Measurements from ENCODE around the gene SIRT2.

The SIRT2 gene

DNA sequence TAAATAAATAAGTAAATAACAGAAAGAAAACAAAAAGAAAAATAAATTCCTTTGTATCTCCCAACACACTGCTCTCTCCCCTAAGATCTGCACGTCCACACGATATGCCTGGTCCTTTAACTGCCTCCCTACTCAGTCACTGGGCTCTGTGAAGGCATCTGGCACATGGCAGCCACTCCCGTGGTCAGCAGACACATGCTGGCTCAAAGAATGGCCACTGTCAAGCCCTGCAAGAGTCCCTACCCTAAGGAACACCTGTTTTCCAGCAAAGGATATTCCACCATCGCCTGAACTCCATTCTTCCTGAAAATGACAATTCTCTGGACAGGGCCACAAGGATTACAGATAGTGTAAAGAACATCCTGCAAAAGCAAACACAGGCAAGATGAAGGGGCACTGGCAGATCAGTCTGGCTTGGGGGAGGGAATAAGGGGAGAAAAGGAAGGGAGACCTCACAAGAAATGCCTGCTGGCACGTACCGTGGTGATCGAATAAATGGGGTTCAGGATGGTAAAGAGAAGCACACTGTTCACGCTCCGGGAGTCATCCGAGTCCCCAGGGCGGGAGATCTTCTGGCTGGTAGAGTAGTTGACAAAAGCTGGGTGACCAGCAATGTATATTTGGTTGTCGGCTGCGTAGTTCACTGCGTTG, 53.9 kb downstream of the SIRT2 start:
- POLR2A ChIA-PET: interaction anchor here (1.4 to 6.4 kb wide), 3 partner anchors 13 to 131 kb away, joined by 3 to 159 read pairs (median 4); partner anchors contain the start of genes ECH1 and FBXO17
- peak overlapping the region; percentile 61; the same call in 1 of the 2 replicates for H3K27ac ChIP-seq (ENCODE audit: extremely low read depth, low read depth, low read length)

GRCh38 chr19:38844093-38844686, 55.2 kb downstream of the SIRT2 start:
- H3K27ac ChIP-seq (ENCODE audit: extremely low read depth, low read depth, low read length): peak overlapping the region; percentile 57; the same call in 1 of the 2 replicates
- no peak overlapping the region for H3K4me3 ChIP-seq (ENCODE audit: low read depth, low read length)
- POLR2A ChIA-PET: interaction anchor here (0.5 to 6.4 kb wide), 5 partner anchors 11 to 592 kb away, joined by 3 to 159 read pairs (median 4); partner anchors contain the start of genes ECH1 and RPS16
- TF ChIP-seq ZNF600 (tag by site-specific recombination; IDR thresholded peaks at IDR 0.05) (peak; percentile 66), ZNF521 (tag by site-specific recombination; IDR thresholded peaks at IDR 0.05) (no peak)
- CTCF ChIA-PET: interaction anchor here (0.6 to 2.8 kb wide), 4 partner anchors 31 to 209 kb away, joined by 3 to 16 read pairs (median 4); no protein-coding TSS in a partner anchor
- peaks cover 22% of the 10 kb centered on the region for H3K4me1 ChIP-seq (ENCODE audit: control insufficient read depth, insufficient read depth, low read length)
- H3K9me3 ChIP-seq (ENCODE audit: control insufficient read depth, insufficient read depth, low read depth, low read length): no peaks in the 10 kb centered on the region
- peaks cover 97 to 98% of the 10 kb centered on the region in 2 experiments for H3K36me3 ChIP-seq (ENCODE audit: control insufficient read depth in 2 of 2, insufficient read depth in 1 of 2, low read length in 2 of 2)

More for the DNA sequence above, 53.9 kb downstream of the SIRT2 start:
- Histone ChIP-seq H3K36me3 (ENCODE audit: control insufficient read depth in 2 of 2, insufficient read depth in 1 of 2, low read length in 2 of 2) (peaks cover 84 to 86% of the 10 kb centered on the region in 2 experiments), H3K4me3 (ENCODE audit: low read depth, low read length) (no peak overlapping the region), H3K9me3 (ENCODE audit: control insufficient read depth, insufficient read depth, low read depth, low read length) (no peaks in the 10 kb centered on the region), H3K4me1 (ENCODE audit: control insufficient read depth, insufficient read depth, low read length) (peaks cover 22% of the 10 kb centered on the region)
- CTCF ChIA-PET: interaction anchor here (0.9 to 2.8 kb wide), 3 partner anchors 42 to 119 kb away, joined by 3 to 16 read pairs (median 3); partner anchors contain the start of genes MRPS12 and SARS2
- no peak for TF ChIP-seq ZSCAN4 (tag by site-specific recombination; IDR thresholded peaks at IDR 0.05)
- TF ChIP-seq, protein P1, sequence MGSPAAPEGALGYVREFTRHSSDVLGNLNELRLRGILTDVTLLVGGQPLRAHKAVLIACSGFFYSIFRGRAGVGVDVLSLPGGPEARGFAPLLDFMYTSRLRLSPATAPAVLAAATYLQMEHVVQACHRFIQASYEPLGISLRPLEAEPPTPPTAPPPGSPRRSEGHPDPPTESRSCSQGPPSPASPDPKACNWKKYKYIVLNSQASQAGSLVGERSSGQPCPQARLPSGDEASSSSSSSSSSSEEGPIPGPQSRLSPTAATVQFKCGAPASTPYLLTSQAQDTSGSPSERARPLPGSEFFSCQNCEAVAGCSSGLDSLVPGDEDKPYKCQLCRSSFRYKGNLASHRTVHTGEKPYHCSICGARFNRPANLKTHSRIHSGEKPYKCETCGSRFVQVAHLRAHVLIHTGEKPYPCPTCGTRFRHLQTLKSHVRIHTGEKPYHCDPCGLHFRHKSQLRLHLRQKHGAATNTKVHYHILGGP (tag by site-specific recombination; IDR thresholded peaks at IDR 0.05): no peak
- TF ChIP-seq ZNF768 (tag by site-specific recombination; IDR thresholded peaks at IDR 0.05): no peak
- no peak for TF ChIP-seq ZNF169 (tag by site-specific recombination; IDR thresholded peaks at IDR 0.05)
- no peak for TF ChIP-seq ZNF513 (tag by site-specific recombination; IDR thresholded peaks at IDR 0.05)
- TF ChIP-seq ZNF404 (tag by site-specific recombination; IDR thresholded peaks at IDR 0.05): no peak
- no peak for TF ChIP-seq ZNF155 (tag by site-specific recombination; IDR thresholded peaks at IDR 0.05)
- TF ChIP-seq, protein P2, sequence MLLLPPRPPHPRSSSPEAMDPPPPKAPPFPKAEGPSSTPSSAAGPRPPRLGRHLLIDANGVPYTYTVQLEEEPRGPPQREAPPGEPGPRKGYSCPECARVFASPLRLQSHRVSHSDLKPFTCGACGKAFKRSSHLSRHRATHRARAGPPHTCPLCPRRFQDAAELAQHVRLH (tag by site-specific recombination; IDR thresholded peaks at IDR 0.05): no peak

- TF ChIP-seq ZBTB26 (tag by site-specific recombination; optimal IDR thresholded peaks at IDR 0.05) (peak; percentile 12), ZNF221 (tag by site-specific recombination; IDR thresholded peaks at IDR 0.05; ENCODE audit: borderline replicate concordance) (no peak), GLIS2 (tag by site-specific recombination; IDR thresholded peaks at IDR 0.05) (peak; percentile 61; the same call in 1 of the 2 replicates), ZIC2 (tag by site-specific recombination; IDR thresholded peaks at IDR 0.05) (0 out of 2 replicates have a peak, but pooled peaks have one; percentile 14)
- H3K36me3 ChIP-seq (ENCODE audit: control insufficient read depth in 2 of 2, insufficient read depth in 1 of 2, low read length in 2 of 2): peaks cover 99 to 100% of the 10 kb centered on the region in 2 experiments
- POLR2A ChIA-PET: interaction anchor here (1.3 to 6.4 kb wide), 2 partner anchors 9 to 11 kb away, joined by 6 to 159 read pairs; partner anchors contain the start of gene ECH1
- peak overlapping the region; percentile 57 for H3K27ac ChIP-seq (ENCODE audit: extremely low read depth, low read depth, low read length)
- peaks cover 16% of the 10 kb centered on the region for H3K4me1 ChIP-seq (ENCODE audit: control insufficient read depth, insufficient read depth, low read length)
- CTCF ChIA-PET: interaction anchor here (2.8 kb wide), 1 partner anchor 44 kb away, joined by 16 read pairs; no protein-coding TSS in a partner anchor
- H3K9me3 ChIP-seq (ENCODE audit: control insufficient read depth, insufficient read depth, low read depth, low read length): no peaks in the 10 kb centered on the region
- H3K4me3 ChIP-seq (ENCODE audit: low read depth, low read length): no peak overlapping the region
These were observed 56.2 kb downstream of the SIRT2 start for GRCh38 chr19:38843175-38843758.
